ENCODE data around the gene IGSF5. TPM values are rescaled to one million over a fixed set of nuclear protein-coding genes. Genes with fewer than 3 reads are reported as not detected.

IGSF5 gene
- total RNA-seq, 2 experiments from 2014 or later: not detected

DNA sequence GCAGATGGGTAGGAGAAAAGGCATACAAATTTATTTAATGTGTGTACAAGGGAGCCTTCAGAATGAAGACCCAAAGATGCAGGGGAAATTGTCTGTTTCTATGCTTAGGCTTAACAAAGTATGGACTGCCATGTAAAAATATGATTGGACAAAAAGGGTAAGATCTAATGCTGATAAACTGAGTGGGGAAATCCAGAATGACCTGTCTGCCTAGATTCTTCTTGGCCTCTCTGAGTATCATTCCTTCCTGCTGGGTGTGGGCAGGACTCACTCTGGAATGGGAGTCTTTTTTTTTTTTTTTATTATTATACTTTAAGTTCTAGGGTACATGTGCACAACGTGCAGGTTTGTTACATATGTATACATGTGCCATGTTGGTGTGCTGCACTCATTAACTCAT lies 61.0 kb downstream of the IGSF5 start:
- POLR2A ChIA-PET: no interaction called here
- no TSS peak for BruUV-seq (replicated peaks)
- no peak for DNase-seq (ENCODE audit: low spot score)
- no peaks in the 10 kb centered on the region for H3K9me2 ChIP-seq (ENCODE audit: insufficient read depth, low read length)
- H2AFZ ChIP-seq (ENCODE audit: low read length): no peak overlapping the region
- no peak overlapping the region for H3K4me2 ChIP-seq (ENCODE audit: low read length)
- no peak overlapping the region for H3K27ac ChIP-seq (ENCODE audit: low read depth, low read length, poor library complexity, severe bottlenecking)
- CTCF ChIA-PET (ENCODE audit: unreplicated experiment): no interaction called here
- no peaks in the 10 kb centered on the region for H4K20me1 ChIP-seq (ENCODE audit: insufficient read depth, low read length)
- TF ChIP-seq, protein P1, sequence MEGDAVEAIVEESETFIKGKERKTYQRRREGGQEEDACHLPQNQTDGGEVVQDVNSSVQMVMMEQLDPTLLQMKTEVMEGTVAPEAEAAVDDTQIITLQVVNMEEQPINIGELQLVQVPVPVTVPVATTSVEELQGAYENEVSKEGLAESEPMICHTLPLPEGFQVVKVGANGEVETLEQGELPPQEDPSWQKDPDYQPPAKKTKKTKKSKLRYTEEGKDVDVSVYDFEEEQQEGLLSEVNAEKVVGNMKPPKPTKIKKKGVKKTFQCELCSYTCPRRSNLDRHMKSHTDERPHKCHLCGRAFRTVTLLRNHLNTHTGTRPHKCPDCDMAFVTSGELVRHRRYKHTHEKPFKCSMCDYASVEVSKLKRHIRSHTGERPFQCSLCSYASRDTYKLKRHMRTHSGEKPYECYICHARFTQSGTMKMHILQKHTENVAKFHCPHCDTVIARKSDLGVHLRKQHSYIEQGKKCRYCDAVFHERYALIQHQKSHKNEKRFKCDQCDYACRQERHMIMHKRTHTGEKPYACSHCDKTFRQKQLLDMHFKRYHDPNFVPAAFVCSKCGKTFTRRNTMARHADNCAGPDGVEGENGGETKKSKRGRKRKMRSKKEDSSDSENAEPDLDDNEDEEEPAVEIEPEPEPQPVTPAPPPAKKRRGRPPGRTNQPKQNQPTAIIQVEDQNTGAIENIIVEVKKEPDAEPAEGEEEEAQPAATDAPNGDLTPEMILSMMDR (conservative IDR thresholded peaks at IDR 0.05; ENCODE audit: low read length): no peak
- TF ChIP-seq EZH2phosphoT487 (IDR thresholded peaks at IDR 0.05; ENCODE audit: borderline replicate concordance, low read depth, low read length): no peak
- H3K9me3 ChIP-seq (ENCODE audit: low read length): no peaks in the 10 kb centered on the region
- H3K36me3 ChIP-seq (ENCODE audit: insufficient read depth, low read length): no peaks in the 10 kb centered on the region
- no peaks in the 10 kb centered on the region for H3K4me1 ChIP-seq (ENCODE audit: insufficient read depth, low read length, poor library complexity, severe bottlenecking)
- no peaks in the 10 kb centered on the region for H3K79me2 ChIP-seq (ENCODE audit: insufficient read depth, low read depth, low read length)
- intact Hi-C loops (cut with micrococcal nuclease; ENCODE audit: unreplicated experiment): no loop called here
- H3K4me3 ChIP-seq (ENCODE audit: low read depth, low read length, poor library complexity, severe bottlenecking): no peak overlapping the region

DNA sequence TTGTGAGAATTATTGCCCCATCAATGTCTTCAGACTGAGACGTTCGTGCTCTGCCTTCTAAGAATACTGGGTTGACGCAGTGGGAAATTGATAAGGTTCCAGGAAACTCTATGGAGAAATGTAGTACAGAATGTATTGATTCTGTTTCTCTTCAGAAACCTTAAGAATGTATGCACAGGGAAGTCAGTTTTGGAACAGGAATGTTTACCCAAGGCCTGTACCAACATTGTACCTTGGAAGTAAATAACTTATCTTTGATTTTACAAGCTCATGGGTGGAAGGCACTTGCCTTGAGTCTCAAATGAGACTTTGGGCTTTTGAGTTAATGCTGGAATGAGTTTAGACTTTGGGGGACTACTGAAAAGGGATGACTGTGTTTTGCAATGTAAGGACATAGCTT lies 62.8 kb downstream of the IGSF5 start:
- Histone ChIP-seq H3K27ac (ENCODE audit: low read depth, low read length, poor library complexity, severe bottlenecking) (no peak overlapping the region), H4K20me1 (ENCODE audit: insufficient read depth, low read length) (no peaks in the 10 kb centered on the region), H3K36me3 (ENCODE audit: insufficient read depth, low read length) (no peaks in the 10 kb centered on the region), H2AFZ (ENCODE audit: low read length) (no peak overlapping the region), H3K4me1 (ENCODE audit: insufficient read depth, low read length, poor library complexity, severe bottlenecking) (no peaks in the 10 kb centered on the region), H3K9me3 (ENCODE audit: low read length) (no peaks in the 10 kb centered on the region), H3K4me3 (ENCODE audit: low read depth, low read length, poor library complexity, severe bottlenecking) (no peak overlapping the region), H3K79me2 (ENCODE audit: insufficient read depth, low read depth, low read length) (no peaks in the 10 kb centered on the region), H3K9me2 (ENCODE audit: insufficient read depth, low read length) (no peaks in the 10 kb centered on the region), H3K4me2 (ENCODE audit: low read length) (no peak overlapping the region)
- no peak for TF ChIP-seq EZH2phosphoT487 (IDR thresholded peaks at IDR 0.05; ENCODE audit: borderline replicate concordance, low read depth, low read length)
- TF ChIP-seq, protein P1 (conservative IDR thresholded peaks at IDR 0.05; ENCODE audit: low read length): no peak
- DNase-seq (ENCODE audit: low spot score): no peak
- BruUV-seq (replicated peaks): no TSS peak
- intact Hi-C loops (cut with micrococcal nuclease; ENCODE audit: unreplicated experiment): no loop called here
- ChIA-PET POLR2A (no interaction called here), CTCF (ENCODE audit: unreplicated experiment) (no interaction called here)

DNA sequence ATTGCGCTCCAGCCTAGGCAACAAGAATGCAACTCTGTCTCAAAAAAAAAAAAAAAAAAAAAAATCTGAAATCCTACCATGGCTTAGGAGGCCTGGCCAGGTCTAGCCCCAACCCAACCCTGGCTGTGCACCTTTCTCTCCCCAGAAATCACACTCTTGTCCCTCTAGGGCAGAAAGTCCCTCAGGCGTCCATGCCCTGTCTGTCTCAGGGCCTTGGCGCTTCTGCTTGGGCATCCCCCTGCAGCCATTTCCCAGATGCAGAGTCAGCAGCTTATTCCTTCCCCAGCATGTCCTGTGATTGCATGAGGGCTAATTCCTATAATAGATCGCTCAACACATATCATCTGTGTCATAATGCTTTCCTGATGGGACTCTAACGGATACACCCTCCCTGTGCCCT lies 65.0 kb downstream of the IGSF5 start:
- Histone ChIP-seq H3K4me2 (ENCODE audit: low read length) (no peak overlapping the region), H4K20me1 (ENCODE audit: insufficient read depth, low read length) (no peaks in the 10 kb centered on the region), H3K4me1 (ENCODE audit: insufficient read depth, low read length, poor library complexity, severe bottlenecking) (no peaks in the 10 kb centered on the region), H3K4me3 (ENCODE audit: low read depth, low read length, poor library complexity, severe bottlenecking) (no peak overlapping the region), H2AFZ (ENCODE audit: low read length) (no peak overlapping the region), H3K9me2 (ENCODE audit: insufficient read depth, low read length) (no peaks in the 10 kb centered on the region), H3K9me3 (ENCODE audit: low read length) (no peaks in the 10 kb centered on the region), H3K36me3 (ENCODE audit: insufficient read depth, low read length) (no peaks in the 10 kb centered on the region), H3K79me2 (ENCODE audit: insufficient read depth, low read depth, low read length) (no peaks in the 10 kb centered on the region), H3K27ac (ENCODE audit: low read depth, low read length, poor library complexity, severe bottlenecking) (no peak overlapping the region)
- DNase-seq (ENCODE audit: low spot score): no peak
- POLR2A ChIA-PET: no interaction called here
- CTCF ChIA-PET (ENCODE audit: unreplicated experiment): no interaction called here
- BruUV-seq (replicated peaks): no TSS peak
- intact Hi-C loops (cut with micrococcal nuclease; ENCODE audit: unreplicated experiment): no loop called here
- no peak for TF ChIP-seq EZH2phosphoT487 (IDR thresholded peaks at IDR 0.05; ENCODE audit: borderline replicate concordance, low read depth, low read length)
- TF ChIP-seq, protein P1 (conservative IDR thresholded peaks at IDR 0.05; ENCODE audit: low read length): no peak
